HepG2 (cell line): ENCODE results near the gene ESPN.
A peak's percentile ranks its signal among the peaks of the same experiment; 100 is the strongest.

Experiments
- CBFB ChIP-seq: sonication (generic); formaldehyde crosslinking; IDR thresholded peaks from 2 replicates; pipeline ENCODE4 v1.4.0; 2020; ENCODE audit warnings: missing genetic modification reagents
- EP300 ChIP-seq, 3 experiments: sonication (generic) in 1 of 3; formaldehyde crosslinking in 1 of 3; IDR thresholded peaks; 2 replicates each; pipeline versions ENCODE4 v1.5.1 to v1.6.1; 2011 to 2020; ENCODE audit warnings: low read depth in 2 of 3, low read length in 2 of 3, borderline replicate concordance in 1 of 3, improper control_type of control experiment in 1 of 3, mild to moderate bottlenecking in 1 of 3, missing genetic modification reagents in 1 of 3, moderate library complexity in 1 of 3
- POLR2A ChIP-seq, 2 experiments: IDR thresholded peaks; 2 replicates each; pipeline ENCODE4 v1.6.1; 2011; ENCODE audit warnings: low read depth in 2 of 2, low read length in 2 of 2, mild to moderate bottlenecking in 1 of 2, moderate library complexity in 1 of 2; ENCODE audit not compliant: insufficient read depth in 1 of 2
- ZNF484 ChIP-seq: sonication (generic); formaldehyde crosslinking; IDR thresholded peaks from 2 replicates; pipeline ENCODE4 v1.5.1; 2020; ENCODE audit warnings: mild to moderate bottlenecking, low read depth, missing genetic modification reagents, borderline replicate concordance
- TF ChIP-seq, protein P1 (sequence below): sonication (generic); formaldehyde crosslinking; IDR thresholded peaks from 2 replicates; pipeline ENCODE4 v1.5.0; 2020; ENCODE audit warnings: mild to moderate bottlenecking, missing genetic modification reagents, moderate library complexity
- TF ChIP-seq, protein P2 (sequence below): sonication (generic); formaldehyde crosslinking; IDR thresholded peaks from 2 replicates; pipeline ENCODE4 v1.4.0; 2020; ENCODE audit warnings: missing genetic modification reagents
- TF ChIP-seq, protein P3 (sequence below): sonication (generic); formaldehyde crosslinking; conservative IDR thresholded peaks from 2 replicates; pipeline ENCODE4 v1.5.0; 2020; ENCODE audit warnings: missing genetic modification reagents

DNA sequence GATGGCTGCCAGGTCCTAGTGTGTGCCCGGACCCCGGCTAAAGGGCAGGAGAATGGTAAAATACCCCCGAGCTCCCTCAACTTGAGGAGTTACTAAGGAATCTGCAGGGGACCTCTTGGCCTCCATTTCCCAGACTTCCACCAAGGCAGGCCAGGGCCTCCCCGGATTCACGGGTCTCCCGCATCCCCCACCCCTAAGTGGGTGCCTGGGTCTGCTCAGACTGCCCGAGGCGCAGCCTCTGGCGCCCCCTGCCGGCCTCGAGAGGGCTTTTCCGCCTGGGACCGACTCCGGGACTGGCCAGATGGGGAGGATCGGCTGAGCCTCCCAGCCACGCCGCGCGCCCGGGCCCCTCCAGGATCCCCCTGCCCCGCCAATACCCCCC lies 65.2 kb downstream of the ESPN start:
- TF ChIP-seq, protein P1, sequence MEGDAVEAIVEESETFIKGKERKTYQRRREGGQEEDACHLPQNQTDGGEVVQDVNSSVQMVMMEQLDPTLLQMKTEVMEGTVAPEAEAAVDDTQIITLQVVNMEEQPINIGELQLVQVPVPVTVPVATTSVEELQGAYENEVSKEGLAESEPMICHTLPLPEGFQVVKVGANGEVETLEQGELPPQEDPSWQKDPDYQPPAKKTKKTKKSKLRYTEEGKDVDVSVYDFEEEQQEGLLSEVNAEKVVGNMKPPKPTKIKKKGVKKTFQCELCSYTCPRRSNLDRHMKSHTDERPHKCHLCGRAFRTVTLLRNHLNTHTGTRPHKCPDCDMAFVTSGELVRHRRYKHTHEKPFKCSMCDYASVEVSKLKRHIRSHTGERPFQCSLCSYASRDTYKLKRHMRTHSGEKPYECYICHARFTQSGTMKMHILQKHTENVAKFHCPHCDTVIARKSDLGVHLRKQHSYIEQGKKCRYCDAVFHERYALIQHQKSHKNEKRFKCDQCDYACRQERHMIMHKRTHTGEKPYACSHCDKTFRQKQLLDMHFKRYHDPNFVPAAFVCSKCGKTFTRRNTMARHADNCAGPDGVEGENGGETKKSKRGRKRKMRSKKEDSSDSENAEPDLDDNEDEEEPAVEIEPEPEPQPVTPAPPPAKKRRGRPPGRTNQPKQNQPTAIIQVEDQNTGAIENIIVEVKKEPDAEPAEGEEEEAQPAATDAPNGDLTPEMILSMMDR = peak; percentile 92
- no peak for TF ChIP-seq POLR2A (IDR thresholded peaks at IDR 0.05; ENCODE audit: insufficient read depth in 1 of 2, low read depth in 2 of 2, low read length in 2 of 2)
- no peak for TF ChIP-seq EP300 (IDR thresholded peaks at IDR 0.05; ENCODE audit: low read depth in 2 of 2, low read length in 2 of 2)
- TF ChIP-seq EP300 (CRISPR knock-in tag; IDR thresholded peaks at IDR 0.05; ENCODE audit: borderline replicate concordance) = no peak
- TF ChIP-seq CBFB (CRISPR knock-in tag) = no peak
- TF ChIP-seq, protein P2, sequence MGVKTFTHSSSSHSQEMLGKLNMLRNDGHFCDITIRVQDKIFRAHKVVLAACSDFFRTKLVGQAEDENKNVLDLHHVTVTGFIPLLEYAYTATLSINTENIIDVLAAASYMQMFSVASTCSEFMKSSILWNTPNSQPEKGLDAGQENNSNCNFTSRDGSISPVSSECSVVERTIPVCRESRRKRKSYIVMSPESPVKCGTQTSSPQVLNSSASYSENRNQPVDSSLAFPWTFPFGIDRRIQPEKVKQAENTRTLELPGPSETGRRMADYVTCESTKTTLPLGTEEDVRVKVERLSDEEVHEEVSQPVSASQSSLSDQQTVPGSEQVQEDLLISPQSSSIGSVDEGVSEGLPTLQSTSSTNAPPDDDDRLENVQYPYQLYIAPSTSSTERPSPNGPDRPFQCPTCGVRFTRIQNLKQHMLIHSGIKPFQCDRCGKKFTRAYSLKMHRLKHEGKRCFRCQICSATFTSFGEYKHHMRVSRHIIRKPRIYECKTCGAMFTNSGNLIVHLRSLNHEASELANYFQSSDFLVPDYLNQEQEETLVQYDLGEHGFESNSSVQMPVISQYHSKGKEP (CRISPR knock-in tag) = no peak
- TF ChIP-seq, protein P3, sequence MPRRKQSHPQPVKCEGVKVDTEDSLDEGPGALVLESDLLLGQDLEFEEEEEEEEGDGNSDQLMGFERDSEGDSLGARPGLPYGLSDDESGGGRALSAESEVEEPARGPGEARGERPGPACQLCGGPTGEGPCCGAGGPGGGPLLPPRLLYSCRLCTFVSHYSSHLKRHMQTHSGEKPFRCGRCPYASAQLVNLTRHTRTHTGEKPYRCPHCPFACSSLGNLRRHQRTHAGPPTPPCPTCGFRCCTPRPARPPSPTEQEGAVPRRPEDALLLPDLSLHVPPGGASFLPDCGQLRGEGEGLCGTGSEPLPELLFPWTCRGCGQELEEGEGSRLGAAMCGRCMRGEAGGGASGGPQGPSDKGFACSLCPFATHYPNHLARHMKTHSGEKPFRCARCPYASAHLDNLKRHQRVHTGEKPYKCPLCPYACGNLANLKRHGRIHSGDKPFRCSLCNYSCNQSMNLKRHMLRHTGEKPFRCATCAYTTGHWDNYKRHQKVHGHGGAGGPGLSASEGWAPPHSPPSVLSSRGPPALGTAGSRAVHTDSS (CRISPR knock-in tag) = no peak
- TF ChIP-seq ZNF484 (CRISPR knock-in tag) = no peak
